ENCODE data around the gene ARL4C. TPM values are rescaled to one million over a fixed set of nuclear protein-coding genes. Genes with fewer than 3 reads are reported as not detected.

ARL4C gene, protein sequence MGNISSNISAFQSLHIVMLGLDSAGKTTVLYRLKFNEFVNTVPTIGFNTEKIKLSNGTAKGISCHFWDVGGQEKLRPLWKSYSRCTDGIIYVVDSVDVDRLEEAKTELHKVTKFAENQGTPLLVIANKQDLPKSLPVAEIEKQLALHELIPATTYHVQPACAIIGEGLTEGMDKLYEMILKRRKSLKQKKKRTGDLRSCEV
- 15.6 and 21.0 TPM in 2 replicates for total RNA-seq (2022)
- percentile 89 among the genes with signal in this experiment for Bru-seq, nascent RNA
- BruChase-seq, experiment 1, labeled RNA remaining after a 6-hour chase = percentile 87 among the genes with signal in this experiment
- BruChase-seq, experiment 2, labeled RNA remaining after a 2-hour chase = percentile 98 among the genes with signal in this experiment
- long read RNA-seq, full-length matches to known transcripts = 24 of 24 reads
- long read RNA-seq, partial matches to known transcripts = 0 of 24 reads
- long read RNA-seq, other reads (novel, unspliced or antisense) = 0 of 24 reads

DNA sequence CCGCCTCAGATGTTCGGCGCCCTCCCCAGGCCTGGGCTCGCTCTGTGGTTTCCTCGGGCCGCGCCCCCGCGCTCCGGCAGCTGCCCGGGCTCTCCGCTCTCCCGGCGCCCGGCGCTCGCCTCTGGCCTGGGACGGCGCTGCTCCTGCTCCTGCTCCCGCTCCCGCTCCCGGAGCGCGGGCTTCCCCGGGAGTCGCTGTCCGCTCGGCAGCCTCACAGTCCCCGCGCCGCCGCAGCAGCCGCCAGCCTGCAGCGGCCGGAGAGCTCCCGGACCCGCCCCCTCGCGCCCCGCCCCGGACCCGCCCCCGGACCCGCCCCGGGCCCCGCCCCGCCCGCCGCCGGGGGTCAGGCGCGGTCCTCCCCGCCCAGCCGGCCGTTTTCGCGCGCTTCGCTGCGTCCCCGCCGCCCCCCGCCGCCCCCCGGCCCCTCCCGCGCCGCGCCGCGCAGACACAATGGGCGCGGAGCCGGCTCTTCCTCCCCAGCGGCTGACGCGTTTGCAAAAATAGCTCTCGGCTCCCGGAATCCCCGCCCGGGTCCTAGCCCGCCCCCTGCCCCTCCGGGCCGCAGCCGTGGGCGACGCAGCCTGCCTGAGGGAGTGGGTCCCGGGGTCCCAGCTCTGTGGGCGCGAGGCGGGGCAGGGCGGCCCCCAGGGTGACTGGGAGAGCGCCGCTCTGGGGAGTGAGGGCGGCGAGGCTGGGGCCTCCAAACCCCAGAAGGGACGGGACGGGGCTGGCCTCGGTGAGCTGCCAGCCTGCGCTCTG lies at the start of gene ARL4C:
Gene ARL4C, minus strand, starts transcription at position 247 of the 759 bp plus-strand sequence. CDS start 495 bp downstream, outside the sequence.
- intact Hi-C loops (cut with micrococcal nuclease; ENCODE audit: unreplicated experiment) = no loop called here
- CTCF ChIA-PET = interaction anchor here (0.6 to 1.8 kb wide), 5 partner anchors 39 to 523 kb away, joined by 3 to 7 read pairs (median 4); no protein-coding TSS in a partner anchor
- H3K27me3 Mint-ChIP-seq (ENCODE audit: unreplicated experiment) = no peaks in the 10 kb centered on the region
- H3K27ac Mint-ChIP-seq (ENCODE audit: unreplicated experiment) = peak within 1 kb of the TSS; percentile 74
- no peak for TF ChIP-seq CTCF (IDR thresholded peaks at IDR 0.05; ENCODE audit: unreplicated experiment)
- H3K36me3 Mint-ChIP-seq (ENCODE audit: insufficient read depth, unreplicated experiment) = peaks cover 44% of the 10 kb centered on the region
- peak within 1 kb of the TSS; percentile 85 for H3K4me3 Mint-ChIP-seq (ENCODE audit: low read depth, unreplicated experiment)
- H3K9me3 Mint-ChIP-seq (ENCODE audit: low read depth, unreplicated experiment) = no peaks in the 10 kb centered on the region
- peaks cover 31% of the 10 kb centered on the region for H3K4me1 Mint-ChIP-seq (ENCODE audit: low read depth, unreplicated experiment)
- BruUV-seq (replicated peaks) = no TSS peak
- peak; percentile 43 for DNase-seq

- Mint-ChIP-seq H3K4me3 (ENCODE audit: low read depth, unreplicated experiment) (no peak overlapping the region), H3K27ac (ENCODE audit: unreplicated experiment) (no peak overlapping the region), H3K9me3 (ENCODE audit: low read depth, unreplicated experiment) (no peaks in the 10 kb centered on the region), H3K4me1 (ENCODE audit: low read depth, unreplicated experiment) (peaks cover 9% of the 10 kb centered on the region), H3K36me3 (ENCODE audit: insufficient read depth, unreplicated experiment) (no peaks in the 10 kb centered on the region), H3K27me3 (ENCODE audit: unreplicated experiment) (peaks cover 39% of the 10 kb centered on the region)
- CTCF ChIA-PET = interaction anchor here (0.6 to 1.9 kb wide), 11 partner anchors 11 to 687 kb away, joined by 3 to 16 read pairs (median 4); no protein-coding TSS in a partner anchor
- TF ChIP-seq CTCF (IDR thresholded peaks at IDR 0.05; ENCODE audit: unreplicated experiment) = peak; percentile 94
- intact Hi-C loops (cut with micrococcal nuclease; ENCODE audit: unreplicated experiment) = loop anchor here (1.0 to 5.0 kb wide), 3 partner anchors 410 to 688 kb away; no protein-coding TSS in a partner anchor
- BruUV-seq (replicated peaks) = no TSS peak
- peak; percentile 85 for DNase-seq
These were observed 48.1 kb upstream of the ARL4C start for GRCh38 chr2:234544659-234545611.

GRCh38 chr2:234542742-234543141 lies 45.9 kb upstream of the ARL4C start:
- peaks cover 29% of the 10 kb centered on the region for H3K27me3 Mint-ChIP-seq (ENCODE audit: unreplicated experiment)
- peaks cover 4% of the 10 kb centered on the region for H3K9me3 Mint-ChIP-seq (ENCODE audit: low read depth, unreplicated experiment)
- DNase-seq = no peak
- TF ChIP-seq CTCF (IDR thresholded peaks at IDR 0.05; ENCODE audit: unreplicated experiment) = no peak
- CTCF ChIA-PET = no interaction called here
- no TSS peak for BruUV-seq (replicated peaks)
- H3K4me1 Mint-ChIP-seq (ENCODE audit: low read depth, unreplicated experiment) = peaks cover 9% of the 10 kb centered on the region
- H3K4me3 Mint-ChIP-seq (ENCODE audit: low read depth, unreplicated experiment) = no peak overlapping the region
- H3K27ac Mint-ChIP-seq (ENCODE audit: unreplicated experiment) = no peak overlapping the region
- intact Hi-C loops (cut with micrococcal nuclease; ENCODE audit: unreplicated experiment) = no loop called here
- no peaks in the 10 kb centered on the region for H3K36me3 Mint-ChIP-seq (ENCODE audit: insufficient read depth, unreplicated experiment)
